Spleen (tissue), 7 donors: Measurements from ENCODE around the gene C14orf132.

Experiments used
- CTCF ChIP-seq, 11 experiments: fragments of 200-600 bp in 7 of 11; fragments of 450-650 bp in 4 of 11; sonication (generic) in 4 of 11; IDR thresholded peaks in 8 of 11; conservative IDR thresholded peaks in 3 of 11; 1 replicate in 7 of 11; 2 replicates in 4 of 11; pipeline versions ENCODE4 v1.4.0 to v1.8.0; 2016 to 2021; ENCODE audit warnings: antibody characterized with exemption in 11 of 11, inconsistent platforms in 4 of 11, mild to moderate bottlenecking in 1 of 11
- POLR2A ChIP-seq, 3 donors: fragments of 450-650 bp; IDR thresholded peaks; one replicate each; pipeline ENCODE4 v1.5.1; 2017; ENCODE audit warnings: antibody characterized with exemption in 3 of 3, mild to moderate bottlenecking in 1 of 3
- POLR2AphosphoS5 ChIP-seq, 3 donors: sonication (generic); formaldehyde crosslinking; IDR thresholded peaks; one replicate each; pipeline ENCODE4 v1.5.1; 2017; ENCODE audit warnings: antibody characterized with exemption in 3 of 3
- donor health status: DM: no; HTN: no; CAD: no; lungs with moderate emphysema.
- donor health status: DM: no; HTN: no; CAD: no.
- donor health status: DM: no; HTN: no; CAD: no.

- TF ChIP-seq CTCF (IDR thresholded peaks at IDR 0.05 in 8 of 11, conservative IDR thresholded peaks at IDR 0.05 in 3 of 11) (no peak), POLR2A (IDR thresholded peaks at IDR 0.05) (no peak), POLR2AphosphoS5 (IDR thresholded peaks at IDR 0.05) (no peak)
These were observed 27.8 kb downstream of the C14orf132 start for GRCh38 chr14:96066976-96067375.
